Activated naive CD8-positive, alpha-beta T cell treated with anti-CD3 and anti-CD28 coated beads for 36 hours (primary cell): ENCODE results near the gene LAX1. TPM values are rescaled to one million over a fixed set of nuclear protein-coding genes. Genes with fewer than 3 reads are reported as not detected.
"Not testable (repeated sequence)": the region's sequence is repeated elsewhere in the genome, so short reads cannot be mapped to it uniquely, and the experiment has no call there.

Experiments used
- DNase-seq: peaks from one replicate; pipeline ENCODE4 v3.0.0; 2021
- H3K27ac Mint-ChIP-seq: one replicate; pipeline ENCODE4 v1.8.0; 2022; ENCODE audit warnings: mild to moderate bottlenecking, moderate library complexity, mixed read lengths
- H3K27me3 Mint-ChIP-seq: one replicate; pipeline ENCODE4 v1.8.0; 2022; ENCODE audit warnings: mild to moderate bottlenecking, mixed read lengths
- H3K36me3 Mint-ChIP-seq: one replicate; pipeline ENCODE4 v1.8.0; 2021; ENCODE audit warnings: mild to moderate bottlenecking, mixed read lengths
- H3K4me1 Mint-ChIP-seq: one replicate; pipeline ENCODE4 v1.8.0; 2021; ENCODE audit warnings: mixed read lengths
- H3K4me3 Mint-ChIP-seq: one replicate; pipeline ENCODE4 v1.8.0; 2022; ENCODE audit warnings: mild to moderate bottlenecking, moderate library complexity, mixed read lengths
- H3K9me3 Mint-ChIP-seq: one replicate; pipeline ENCODE4 v1.8.0; 2022; ENCODE audit warnings: mixed read lengths
- total RNA-seq, 2 experiments: library from RNA; stranded (reverse); gene quantifications; one replicate each; pipeline ENCODE4 v1.2.3, GENCODE V29; 2021

Gene LAX1
- 10 to 100 TPM; 28.9 to 30.1 TPM for total RNA-seq

DNA sequence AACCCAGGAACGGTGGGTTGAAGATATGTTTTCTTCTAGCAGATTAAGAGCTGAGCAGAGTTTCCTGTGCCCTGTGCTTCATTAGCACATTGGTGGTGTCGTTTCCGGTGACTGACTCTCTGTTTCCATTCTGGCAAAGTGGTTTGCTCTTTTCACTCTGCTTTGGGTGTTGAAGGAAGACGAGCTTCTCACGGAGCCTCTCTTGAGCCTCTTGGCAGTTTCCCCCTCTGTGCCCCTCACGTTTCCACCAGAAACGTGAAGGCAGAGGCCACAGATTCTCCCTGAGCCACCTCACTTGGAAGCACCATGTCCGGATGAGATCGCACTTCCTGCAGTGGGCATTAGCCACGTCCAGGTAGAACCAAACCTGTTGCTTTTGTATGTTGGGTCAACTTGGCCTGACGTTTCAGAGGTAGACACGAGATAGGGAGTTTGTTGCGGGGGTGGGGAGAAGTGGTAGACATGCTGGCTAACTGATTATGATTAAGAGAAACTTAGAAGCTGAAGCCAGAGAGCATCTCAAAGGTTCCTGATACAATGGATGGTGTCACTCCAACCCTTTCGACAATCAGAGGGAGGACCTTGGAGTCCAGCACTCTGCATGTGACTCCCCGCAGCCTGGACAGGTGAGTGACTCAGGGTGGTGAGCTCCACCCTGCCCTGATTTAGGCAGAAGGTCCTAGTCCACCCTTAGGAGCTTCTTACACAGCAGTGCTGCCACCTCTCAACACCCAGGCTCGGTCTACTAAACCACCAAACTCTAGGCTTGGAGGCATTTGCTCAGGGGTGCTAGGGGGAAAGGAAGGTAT lies at the start of gene LAX1:
TSS of gene LAX1 (plus strand) at position 155 of the 809 bp plus-strand sequence. CDS start at position 538, 383 bp downstream.
- Mint-ChIP-seq H3K36me3 (peaks cover 34% of the 10 kb centered on the region), H3K27ac (peak within 1 kb of the TSS; percentile 98), H3K4me3 (peak within 1 kb of the TSS; percentile 95), H3K9me3 (peaks cover 3% of the 10 kb centered on the region), H3K27me3 (no peaks in the 10 kb centered on the region), H3K4me1 (peaks cover 49% of the 10 kb centered on the region)
- DNase-seq, result peak; percentile 82

DNA sequence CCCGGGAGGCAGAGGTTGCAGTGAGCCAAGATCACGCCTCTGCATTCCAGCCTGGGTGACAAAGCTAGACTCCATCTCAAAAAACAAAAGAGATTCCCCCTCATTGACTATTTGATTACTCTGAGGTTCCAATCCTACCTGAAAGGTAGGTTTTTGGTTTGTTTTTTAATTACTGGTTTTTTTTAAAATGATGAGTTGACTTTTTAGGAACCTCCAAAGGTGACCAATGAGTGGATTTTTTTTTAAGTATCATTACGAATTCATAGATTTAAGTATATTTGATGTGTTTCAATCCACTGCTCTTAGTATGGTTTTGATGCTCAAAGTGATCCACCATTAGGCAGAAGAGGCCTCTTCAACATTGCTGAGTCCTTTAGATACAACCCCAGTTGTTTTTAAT lies 47.9 kb upstream of the LAX1 start:
- H3K27me3 Mint-ChIP-seq, result no peaks in the 10 kb centered on the region
- H3K36me3 Mint-ChIP-seq, result no peaks in the 10 kb centered on the region
- DNase-seq, result no peak

GRCh38 chr1:203720242-203720641 lies 44.7 kb upstream of the LAX1 start:
- H3K36me3 Mint-ChIP-seq, result peaks cover 2% of the 10 kb centered on the region
- no peaks in the 10 kb centered on the region for H3K4me1 Mint-ChIP-seq
- no peak overlapping the region for H3K4me3 Mint-ChIP-seq
- no peaks in the 10 kb centered on the region for H3K9me3 Mint-ChIP-seq
- no peaks in the 10 kb centered on the region for H3K27me3 Mint-ChIP-seq
- no peak for DNase-seq
- no peak overlapping the region for H3K27ac Mint-ChIP-seq

More for the DNA sequence above, 47.9 kb upstream of the LAX1 start:
- Mint-ChIP-seq H3K9me3 (no peaks in the 10 kb centered on the region), H3K27ac (no peak overlapping the region), H3K4me1 (no peaks in the 10 kb centered on the region), H3K4me3 (no peak overlapping the region)

GRCh38 chr1:203722909-203723308 lies 42.1 kb upstream of the LAX1 start:
- H3K27me3 Mint-ChIP-seq, result no peaks in the 10 kb centered on the region
- H3K4me3 Mint-ChIP-seq, result no peak overlapping the region
- no peaks in the 10 kb centered on the region for H3K9me3 Mint-ChIP-seq
- H3K27ac Mint-ChIP-seq, result no peak overlapping the region
- no peaks in the 10 kb centered on the region for H3K4me1 Mint-ChIP-seq
- DNase-seq, result no peak
- peaks cover 2% of the 10 kb centered on the region for H3K36me3 Mint-ChIP-seq

DNA sequence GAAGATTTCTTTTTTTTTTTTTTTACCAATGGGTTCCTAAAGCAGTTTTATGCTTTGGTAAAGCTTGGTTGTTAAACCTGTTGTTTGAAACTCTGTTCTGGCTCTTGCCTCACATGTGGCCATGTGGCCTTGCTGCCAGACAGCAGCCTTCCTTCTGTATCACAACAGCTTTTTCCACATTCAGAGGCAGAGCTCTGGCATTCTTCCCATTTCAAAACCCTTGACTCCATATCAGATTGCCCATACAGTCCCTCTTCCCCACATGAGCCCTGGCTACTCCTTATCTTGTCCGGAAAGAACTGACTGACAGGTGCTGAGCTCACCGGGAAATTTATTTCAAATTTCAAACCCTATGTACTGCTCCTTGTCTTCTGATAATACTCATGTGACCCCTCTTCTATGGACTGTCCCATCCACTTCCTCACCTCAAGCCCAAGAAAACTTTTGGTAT lies 38.5 kb upstream of the LAX1 start:
- no peak overlapping the region for H3K27ac Mint-ChIP-seq
- H3K27me3 Mint-ChIP-seq, result no peaks in the 10 kb centered on the region
- no peaks in the 10 kb centered on the region for H3K9me3 Mint-ChIP-seq
- H3K4me3 Mint-ChIP-seq, result no peak overlapping the region
- DNase-seq, result no peak
- H3K4me1 Mint-ChIP-seq, result no peaks in the 10 kb centered on the region
- H3K36me3 Mint-ChIP-seq, result peaks cover 2% of the 10 kb centered on the region

DNA sequence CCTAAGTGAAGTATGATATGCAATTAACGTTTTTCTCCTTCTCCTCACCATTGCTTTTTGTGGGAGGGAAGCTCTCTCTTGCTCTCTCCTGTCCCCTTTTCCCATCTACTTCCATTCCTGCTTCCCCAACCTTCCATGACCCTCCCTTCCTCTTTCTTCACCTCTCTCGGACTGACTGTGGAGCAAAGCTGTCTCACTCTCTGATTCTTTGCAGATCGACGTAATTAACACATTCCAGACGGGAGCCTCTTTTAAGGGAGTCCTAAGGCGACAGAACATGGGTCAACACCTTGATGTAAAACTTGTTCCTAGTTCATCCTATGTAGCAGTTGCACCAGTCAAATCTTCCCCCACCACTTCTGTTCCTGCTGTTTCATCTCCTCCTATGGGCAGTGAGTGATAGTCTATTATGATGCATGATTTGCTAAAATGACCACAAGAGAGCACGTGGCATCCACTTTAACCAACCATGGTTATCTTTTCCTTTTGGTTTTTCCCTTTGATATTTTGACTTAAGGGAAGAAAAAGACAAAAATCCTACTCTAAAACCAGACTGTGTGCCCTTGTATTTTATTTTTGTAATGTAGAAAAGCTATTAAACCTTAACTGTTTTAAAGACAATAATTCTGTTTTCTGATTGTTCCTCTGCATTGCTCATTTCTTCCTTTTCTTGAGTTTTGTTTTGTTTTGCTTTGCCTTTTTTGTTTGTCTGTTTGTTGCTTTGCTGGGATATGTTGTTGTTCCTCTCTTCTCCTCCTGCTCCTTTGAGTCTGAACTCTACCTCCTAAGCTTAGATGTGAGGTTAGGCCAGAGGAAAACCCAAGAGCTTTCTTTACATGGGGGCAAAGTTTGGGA lies 31.7 kb upstream of the LAX1 start:
- no peak for DNase-seq
- Mint-ChIP-seq H3K36me3 (no peaks in the 10 kb centered on the region), H3K27me3 (no peaks in the 10 kb centered on the region), H3K9me3 (no peaks in the 10 kb centered on the region), H3K4me3 (no peak overlapping the region), H3K27ac (no peak overlapping the region), H3K4me1 (no peaks in the 10 kb centered on the region)

DNA sequence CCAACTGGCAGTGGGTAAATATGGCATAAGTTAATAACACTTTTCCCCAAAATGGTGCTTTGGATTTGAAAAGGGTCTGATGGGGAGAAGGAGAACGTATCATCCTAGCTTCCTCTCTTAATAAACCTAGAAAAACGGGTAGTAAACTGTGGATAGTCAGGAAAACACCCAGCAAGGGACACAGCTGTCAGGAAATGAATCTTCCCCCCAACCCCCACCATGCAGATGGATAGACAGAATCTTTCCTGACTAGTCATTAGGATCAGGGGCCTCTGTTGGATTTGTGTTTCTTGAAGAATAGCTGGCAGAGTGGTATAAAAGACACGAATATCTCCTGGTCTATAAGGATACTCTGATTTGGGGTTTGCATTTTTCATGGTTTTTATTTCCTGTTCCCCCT lies 22.5 kb upstream of the LAX1 start:
- no peak for DNase-seq
- Mint-ChIP-seq H3K9me3 (no peaks in the 10 kb centered on the region), H3K4me1 (peaks cover 18% of the 10 kb centered on the region), H3K27me3 (no peaks in the 10 kb centered on the region), H3K27ac (no peak overlapping the region), H3K36me3 (peaks cover 4% of the 10 kb centered on the region), H3K4me3 (no peak overlapping the region)

DNA sequence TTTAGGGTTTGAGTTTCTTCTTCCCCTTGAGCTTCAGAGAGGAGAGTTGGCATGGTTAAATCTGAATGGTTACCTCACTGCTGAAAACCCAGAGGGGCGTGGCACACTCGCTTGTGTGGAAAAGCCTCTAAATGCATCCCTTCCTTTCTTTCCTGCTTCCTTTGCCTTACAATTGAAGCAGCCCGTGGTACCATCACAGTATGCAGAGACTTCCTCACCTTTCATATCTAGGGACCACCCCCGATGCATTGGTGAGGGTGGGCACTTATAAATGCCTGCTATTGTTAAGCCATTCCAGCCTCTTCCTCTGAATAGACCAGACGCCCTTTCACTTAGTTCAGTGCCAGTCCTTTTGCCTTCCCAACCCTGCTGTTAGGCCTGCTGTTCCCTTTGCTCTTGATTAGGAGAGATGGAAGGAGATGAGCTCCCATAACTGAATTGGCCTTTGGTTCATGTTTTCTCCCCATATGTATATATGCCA lies 21.9 kb upstream of the LAX1 start:
- no peaks in the 10 kb centered on the region for H3K27me3 Mint-ChIP-seq
- no peak overlapping the region for H3K27ac Mint-ChIP-seq
- H3K4me1 Mint-ChIP-seq, result peaks cover 18% of the 10 kb centered on the region
- no peaks in the 10 kb centered on the region for H3K9me3 Mint-ChIP-seq
- H3K36me3 Mint-ChIP-seq, result peaks cover 4% of the 10 kb centered on the region
- no peak for DNase-seq
- no peak overlapping the region for H3K4me3 Mint-ChIP-seq

- no peak for DNase-seq
- H3K4me1 Mint-ChIP-seq, result peaks cover 18% of the 10 kb centered on the region
- no peaks in the 10 kb centered on the region for H3K27me3 Mint-ChIP-seq
- H3K9me3 Mint-ChIP-seq, result no peaks in the 10 kb centered on the region
- peaks cover 4% of the 10 kb centered on the region for H3K36me3 Mint-ChIP-seq
- H3K27ac Mint-ChIP-seq, result peak overlapping the region; percentile 78
- H3K4me3 Mint-ChIP-seq, result peak overlapping the region; percentile 8
These were observed 20.7 kb upstream of the LAX1 start for GRCh38 chr1:203744075-203744972.

- peaks cover 18% of the 10 kb centered on the region for H3K4me1 Mint-ChIP-seq
- no peaks in the 10 kb centered on the region for H3K9me3 Mint-ChIP-seq
- H3K4me3 Mint-ChIP-seq, result no peak overlapping the region
- DNase-seq, result no peak
- H3K27me3 Mint-ChIP-seq, result no peaks in the 10 kb centered on the region
- H3K27ac Mint-ChIP-seq, result no peak overlapping the region
- peaks cover 4% of the 10 kb centered on the region for H3K36me3 Mint-ChIP-seq
These were observed 18.7 kb upstream of the LAX1 start for GRCh38 chr1:203746281-203746680.

GRCh38 chr1:203751051-203751450 lies 13.9 kb upstream of the LAX1 start:
- Mint-ChIP-seq H3K27me3 (no peaks in the 10 kb centered on the region), H3K4me3 (no peak overlapping the region), H3K9me3 (no peaks in the 10 kb centered on the region), H3K4me1 (peaks cover 24% of the 10 kb centered on the region), H3K36me3 (no peaks in the 10 kb centered on the region), H3K27ac (no peak overlapping the region)
- DNase-seq, result no peak

GRCh38 chr1:203751618-203752361 lies 13.2 kb upstream of the LAX1 start:
- H3K9me3 Mint-ChIP-seq, DNase-seq, H3K36me3 Mint-ChIP-seq, H3K27ac Mint-ChIP-seq, H3K27me3 Mint-ChIP-seq, H3K4me3 Mint-ChIP-seq: not testable (repeated sequence)
- H3K4me1 Mint-ChIP-seq, result peaks cover 29% of the 10 kb centered on the region

- Mint-ChIP-seq H3K27ac (peak overlapping the region; percentile 94), H3K4me3 (peak overlapping the region; percentile 51), H3K36me3 (no peaks in the 10 kb centered on the region), H3K9me3 (no peaks in the 10 kb centered on the region), H3K27me3 (no peaks in the 10 kb centered on the region), H3K4me1 (peaks cover 29% of the 10 kb centered on the region)
- DNase-seq, result no peak
These were observed 10.5 kb upstream of the LAX1 start for GRCh38 chr1:203754455-203754864.

DNA sequence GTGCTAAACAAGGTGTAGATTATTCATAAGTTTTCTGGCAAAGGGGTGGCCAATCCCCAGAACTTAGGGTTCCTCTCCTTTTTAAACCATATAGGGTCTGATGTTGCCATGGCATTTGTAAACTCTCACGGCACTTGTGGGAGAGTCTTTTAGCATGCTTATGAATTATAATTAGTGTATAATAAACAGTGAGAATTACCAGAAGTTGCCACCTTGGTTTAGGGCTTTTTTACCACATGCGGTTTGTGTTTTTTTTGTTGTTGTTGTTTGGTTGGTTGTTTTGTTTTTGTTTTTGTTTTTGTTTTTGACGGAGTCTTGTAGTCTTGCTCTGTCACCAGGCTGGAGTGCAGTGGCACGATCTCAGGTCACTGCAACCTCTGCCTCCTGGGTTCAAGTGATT lies 8.9 kb upstream of the LAX1 start:
- DNase-seq, result no peak
- Mint-ChIP-seq H3K27ac (no peak overlapping the region), H3K4me1 (peaks cover 29% of the 10 kb centered on the region), H3K36me3 (no peaks in the 10 kb centered on the region), H3K9me3 (no peaks in the 10 kb centered on the region), H3K27me3 (no peaks in the 10 kb centered on the region), H3K4me3 (no peak overlapping the region)
